Measurements from ENCODE around the gene LRRC8D.

DNA sequence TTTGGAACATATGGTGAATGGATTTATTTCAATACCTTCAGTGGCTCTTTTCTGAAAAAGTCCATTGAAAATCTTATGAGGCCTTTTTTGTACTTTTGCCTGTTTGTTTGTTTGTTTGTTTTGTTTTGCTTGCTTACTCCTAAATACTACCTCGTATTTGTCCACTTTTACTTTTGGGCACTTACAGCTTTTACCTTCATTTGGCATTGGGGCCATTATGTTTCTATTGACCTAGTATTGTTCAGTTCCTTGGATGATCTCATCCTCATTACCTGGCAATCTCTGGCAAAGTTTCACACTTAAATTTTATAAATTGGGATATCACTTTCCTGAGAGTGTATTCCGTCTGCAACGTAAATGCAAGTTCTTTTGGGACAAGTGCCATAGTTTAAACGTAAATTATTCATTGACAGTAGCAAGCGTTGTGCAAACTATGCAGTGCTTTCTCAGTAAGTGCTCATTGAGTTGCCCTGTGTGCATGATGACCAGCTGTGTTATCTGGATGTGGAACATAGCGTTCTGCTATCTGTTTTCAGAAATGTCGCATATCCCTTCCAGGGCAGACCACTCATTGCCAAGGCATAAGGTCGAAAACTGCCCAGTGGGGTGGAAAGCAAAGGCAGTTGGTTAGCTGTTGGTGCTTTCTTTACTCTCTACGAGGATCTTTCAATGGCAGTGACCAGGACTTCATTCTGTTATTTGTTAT lies 51.1 kb downstream of the LRRC8D start:
- TF ChIP-seq, protein P1, sequence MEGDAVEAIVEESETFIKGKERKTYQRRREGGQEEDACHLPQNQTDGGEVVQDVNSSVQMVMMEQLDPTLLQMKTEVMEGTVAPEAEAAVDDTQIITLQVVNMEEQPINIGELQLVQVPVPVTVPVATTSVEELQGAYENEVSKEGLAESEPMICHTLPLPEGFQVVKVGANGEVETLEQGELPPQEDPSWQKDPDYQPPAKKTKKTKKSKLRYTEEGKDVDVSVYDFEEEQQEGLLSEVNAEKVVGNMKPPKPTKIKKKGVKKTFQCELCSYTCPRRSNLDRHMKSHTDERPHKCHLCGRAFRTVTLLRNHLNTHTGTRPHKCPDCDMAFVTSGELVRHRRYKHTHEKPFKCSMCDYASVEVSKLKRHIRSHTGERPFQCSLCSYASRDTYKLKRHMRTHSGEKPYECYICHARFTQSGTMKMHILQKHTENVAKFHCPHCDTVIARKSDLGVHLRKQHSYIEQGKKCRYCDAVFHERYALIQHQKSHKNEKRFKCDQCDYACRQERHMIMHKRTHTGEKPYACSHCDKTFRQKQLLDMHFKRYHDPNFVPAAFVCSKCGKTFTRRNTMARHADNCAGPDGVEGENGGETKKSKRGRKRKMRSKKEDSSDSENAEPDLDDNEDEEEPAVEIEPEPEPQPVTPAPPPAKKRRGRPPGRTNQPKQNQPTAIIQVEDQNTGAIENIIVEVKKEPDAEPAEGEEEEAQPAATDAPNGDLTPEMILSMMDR (conservative IDR thresholded peaks at IDR 0.05; ENCODE audit: low read depth in 2 of 2), result no peak
- TF ChIP-seq POLR2AphosphoS5 (IDR thresholded peaks at IDR 0.05; ENCODE audit: low read depth) (no peak), EZH2 (IDR thresholded peaks at IDR 0.05; ENCODE audit: low read depth, unreplicated experiment) (no peak), NANOG (IDR thresholded peaks at IDR 0.05; ENCODE audit: borderline replicate concordance) (no peak), EZH2phosphoT487 (IDR thresholded peaks at IDR 0.05; ENCODE audit: unreplicated experiment) (no peak), ZNF331 (CRISPR knock-in tag; IDR thresholded peaks at IDR 0.05; ENCODE audit: low read depth) (no peak), CREB1 (CRISPR knock-in tag; IDR thresholded peaks at IDR 0.05; ENCODE audit: low read depth) (no peak), JUNB (IDR thresholded peaks at IDR 0.05; ENCODE audit: unreplicated experiment) (no peak), ZNF114 (CRISPR knock-in tag; IDR thresholded peaks at IDR 0.05) (no peak), STAT1 (IDR thresholded peaks at IDR 0.05; ENCODE audit: unreplicated experiment) (no peak)
- TF ChIP-seq, protein P2, sequence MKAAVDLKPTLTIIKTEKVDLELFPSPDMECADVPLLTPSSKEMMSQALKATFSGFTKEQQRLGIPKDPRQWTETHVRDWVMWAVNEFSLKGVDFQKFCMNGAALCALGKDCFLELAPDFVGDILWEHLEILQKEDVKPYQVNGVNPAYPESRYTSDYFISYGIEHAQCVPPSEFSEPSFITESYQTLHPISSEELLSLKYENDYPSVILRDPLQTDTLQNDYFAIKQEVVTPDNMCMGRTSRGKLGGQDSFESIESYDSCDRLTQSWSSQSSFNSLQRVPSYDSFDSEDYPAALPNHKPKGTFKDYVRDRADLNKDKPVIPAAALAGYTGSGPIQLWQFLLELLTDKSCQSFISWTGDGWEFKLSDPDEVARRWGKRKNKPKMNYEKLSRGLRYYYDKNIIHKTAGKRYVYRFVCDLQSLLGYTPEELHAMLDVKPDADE (IDR thresholded peaks at IDR 0.05), result no peak
- TF ChIP-seq, protein P3, sequence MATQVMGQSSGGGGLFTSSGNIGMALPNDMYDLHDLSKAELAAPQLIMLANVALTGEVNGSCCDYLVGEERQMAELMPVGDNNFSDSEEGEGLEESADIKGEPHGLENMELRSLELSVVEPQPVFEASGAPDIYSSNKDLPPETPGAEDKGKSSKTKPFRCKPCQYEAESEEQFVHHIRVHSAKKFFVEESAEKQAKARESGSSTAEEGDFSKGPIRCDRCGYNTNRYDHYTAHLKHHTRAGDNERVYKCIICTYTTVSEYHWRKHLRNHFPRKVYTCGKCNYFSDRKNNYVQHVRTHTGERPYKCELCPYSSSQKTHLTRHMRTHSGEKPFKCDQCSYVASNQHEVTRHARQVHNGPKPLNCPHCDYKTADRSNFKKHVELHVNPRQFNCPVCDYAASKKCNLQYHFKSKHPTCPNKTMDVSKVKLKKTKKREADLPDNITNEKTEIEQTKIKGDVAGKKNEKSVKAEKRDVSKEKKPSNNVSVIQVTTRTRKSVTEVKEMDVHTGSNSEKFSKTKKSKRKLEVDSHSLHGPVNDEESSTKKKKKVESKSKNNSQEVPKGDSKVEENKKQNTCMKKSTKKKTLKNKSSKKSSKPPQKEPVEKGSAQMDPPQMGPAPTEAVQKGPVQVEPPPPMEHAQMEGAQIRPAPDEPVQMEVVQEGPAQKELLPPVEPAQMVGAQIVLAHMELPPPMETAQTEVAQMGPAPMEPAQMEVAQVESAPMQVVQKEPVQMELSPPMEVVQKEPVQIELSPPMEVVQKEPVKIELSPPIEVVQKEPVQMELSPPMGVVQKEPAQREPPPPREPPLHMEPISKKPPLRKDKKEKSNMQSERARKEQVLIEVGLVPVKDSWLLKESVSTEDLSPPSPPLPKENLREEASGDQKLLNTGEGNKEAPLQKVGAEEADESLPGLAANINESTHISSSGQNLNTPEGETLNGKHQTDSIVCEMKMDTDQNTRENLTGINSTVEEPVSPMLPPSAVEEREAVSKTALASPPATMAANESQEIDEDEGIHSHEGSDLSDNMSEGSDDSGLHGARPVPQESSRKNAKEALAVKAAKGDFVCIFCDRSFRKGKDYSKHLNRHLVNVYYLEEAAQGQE (IDR thresholded peaks at IDR 0.05; ENCODE audit: unreplicated experiment), result no peak
- TF ChIP-seq, protein P4, sequence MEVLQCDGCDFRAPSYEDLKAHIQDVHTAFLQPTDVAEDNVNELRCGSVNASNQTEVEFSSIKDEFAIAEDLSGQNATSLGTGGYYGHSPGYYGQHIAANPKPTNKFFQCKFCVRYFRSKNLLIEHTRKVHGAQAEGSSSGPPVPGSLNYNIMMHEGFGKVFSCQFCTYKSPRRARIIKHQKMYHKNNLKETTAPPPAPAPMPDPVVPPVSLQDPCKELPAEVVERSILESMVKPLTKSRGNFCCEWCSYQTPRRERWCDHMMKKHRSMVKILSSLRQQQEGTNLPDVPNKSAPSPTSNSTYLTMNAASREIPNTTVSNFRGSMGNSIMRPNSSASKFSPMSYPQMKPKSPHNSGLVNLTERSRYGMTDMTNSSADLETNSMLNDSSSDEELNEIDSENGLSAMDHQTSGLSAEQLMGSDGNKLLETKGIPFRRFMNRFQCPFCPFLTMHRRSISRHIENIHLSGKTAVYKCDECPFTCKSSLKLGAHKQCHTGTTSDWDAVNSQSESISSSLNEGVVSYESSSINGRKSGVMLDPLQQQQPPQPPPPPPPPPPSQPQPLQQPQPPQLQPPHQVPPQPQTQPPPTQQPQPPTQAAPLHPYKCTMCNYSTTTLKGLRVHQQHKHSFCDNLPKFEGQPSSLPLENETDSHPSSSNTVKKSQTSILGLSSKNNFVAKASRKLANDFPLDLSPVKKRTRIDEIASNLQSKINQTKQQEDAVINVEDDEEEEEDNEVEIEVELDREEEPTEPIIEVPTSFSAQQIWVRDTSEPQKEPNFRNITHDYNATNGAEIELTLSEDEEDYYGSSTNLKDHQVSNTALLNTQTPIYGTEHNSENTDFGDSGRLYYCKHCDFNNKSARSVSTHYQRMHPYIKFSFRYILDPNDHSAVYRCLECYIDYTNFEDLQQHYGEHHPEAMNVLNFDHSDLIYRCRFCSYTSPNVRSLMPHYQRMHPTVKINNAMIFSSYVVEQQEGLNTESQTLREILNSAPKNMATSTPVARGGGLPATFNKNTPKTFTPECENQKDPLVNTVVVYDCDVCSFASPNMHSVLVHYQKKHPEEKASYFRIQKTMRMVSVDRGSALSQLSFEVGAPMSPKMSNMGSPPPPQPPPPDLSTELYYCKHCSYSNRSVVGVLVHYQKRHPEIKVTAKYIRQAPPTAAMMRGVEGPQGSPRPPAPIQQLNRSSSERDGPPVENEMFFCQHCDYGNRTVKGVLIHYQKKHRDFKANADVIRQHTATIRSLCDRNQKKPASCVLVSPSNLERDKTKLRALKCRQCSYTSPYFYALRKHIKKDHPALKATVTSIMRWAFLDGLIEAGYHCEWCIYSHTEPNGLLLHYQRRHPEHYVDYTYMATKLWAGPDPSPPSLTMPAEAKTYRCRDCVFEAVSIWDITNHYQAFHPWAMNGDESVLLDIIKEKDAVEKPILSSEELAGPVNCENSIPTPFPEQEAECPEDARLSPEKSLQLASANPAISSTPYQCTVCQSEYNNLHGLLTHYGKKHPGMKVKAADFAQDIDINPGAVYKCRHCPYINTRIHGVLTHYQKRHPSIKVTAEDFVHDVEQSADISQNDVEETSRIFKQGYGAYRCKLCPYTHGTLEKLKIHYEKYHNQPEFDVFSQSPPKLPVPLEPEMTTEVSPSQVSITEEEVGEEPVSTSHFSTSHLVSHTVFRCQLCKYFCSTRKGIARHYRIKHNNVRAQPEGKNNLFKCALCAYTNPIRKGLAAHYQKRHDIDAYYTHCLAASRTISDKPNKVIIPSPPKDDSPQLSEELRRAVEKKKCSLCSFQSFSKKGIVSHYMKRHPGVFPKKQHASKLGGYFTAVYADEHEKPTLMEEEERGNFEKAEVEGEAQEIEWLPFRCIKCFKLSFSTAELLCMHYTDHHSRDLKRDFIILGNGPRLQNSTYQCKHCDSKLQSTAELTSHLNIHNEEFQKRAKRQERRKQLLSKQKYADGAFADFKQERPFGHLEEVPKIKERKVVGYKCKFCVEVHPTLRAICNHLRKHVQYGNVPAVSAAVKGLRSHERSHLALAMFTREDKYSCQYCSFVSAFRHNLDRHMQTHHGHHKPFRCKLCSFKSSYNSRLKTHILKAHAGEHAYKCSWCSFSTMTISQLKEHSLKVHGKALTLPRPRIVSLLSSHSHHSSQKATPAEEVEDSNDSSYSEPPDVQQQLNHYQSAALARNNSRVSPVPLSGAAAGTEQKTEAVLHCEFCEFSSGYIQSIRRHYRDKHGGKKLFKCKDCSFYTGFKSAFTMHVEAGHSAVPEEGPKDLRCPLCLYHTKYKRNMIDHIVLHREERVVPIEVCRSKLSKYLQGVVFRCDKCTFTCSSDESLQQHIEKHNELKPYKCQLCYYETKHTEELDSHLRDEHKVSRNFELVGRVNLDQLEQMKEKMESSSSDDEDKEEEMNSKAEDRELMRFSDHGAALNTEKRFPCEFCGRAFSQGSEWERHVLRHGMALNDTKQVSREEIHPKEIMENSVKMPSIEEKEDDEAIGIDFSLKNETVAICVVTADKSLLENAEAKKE (CRISPR knock-in tag; IDR thresholded peaks at IDR 0.05), result no peak
